Endodermal cell (in vitro differentiated cells): ENCODE measurements around the gene KRTAP9-4. TPM values are rescaled to one million over a fixed set of nuclear protein-coding genes. Genes with fewer than 3 reads are reported as not detected.
"Not testable (repeated sequence)": the region's sequence is repeated elsewhere in the genome, so short reads cannot be mapped to it uniquely, and the experiment has no call there.

Experiments
- DNase-seq: peaks from one replicate; pipeline ENCODE4 v3.0.0-alpha.2; 2017
- H3K27ac ChIP-seq: 2 replicates; pipeline ENCODE4 v1.5.1; 2013; ENCODE audit warnings: mild to moderate bottlenecking, low read depth, low read length, moderate library complexity
- H3K27me3 ChIP-seq: 2 replicates; pipeline ENCODE4 v1.6.1; 2013; ENCODE audit warnings: mild to moderate bottlenecking, low read length, moderate library complexity; ENCODE audit not compliant: insufficient read depth, control insufficient read depth, poor library complexity, severe bottlenecking
- H3K36me3 ChIP-seq: 2 replicates; pipeline ENCODE4 v1.7.0; 2013; ENCODE audit warnings: mild to moderate bottlenecking, low read length, moderate library complexity; ENCODE audit not compliant: control insufficient read depth, insufficient read depth
- H3K4me1 ChIP-seq: one replicate; pipeline ENCODE4 v1.7.0; 2013; ENCODE audit warnings: low read length; ENCODE audit not compliant: control insufficient read depth, insufficient read depth
- H3K4me3 ChIP-seq: 2 replicates; pipeline ENCODE4 v1.5.1; 2013; ENCODE audit warnings: mild to moderate bottlenecking, low read length, moderate library complexity
- H3K9ac ChIP-seq: 2 replicates; pipeline ENCODE4 v1.6.1; 2013; ENCODE audit warnings: mild to moderate bottlenecking, low read length, moderate library complexity; ENCODE audit not compliant: poor library complexity, severe bottlenecking; ENCODE audit errors: extremely low read depth
- H3K9me3 ChIP-seq: 2 replicates; pipeline ENCODE4 v1.6.1; 2013; ENCODE audit warnings: mild to moderate bottlenecking, low read length, moderate library complexity; ENCODE audit not compliant: control insufficient read depth
- H3K27ac Mint-ChIP-seq: 2 replicates; pipeline ENCODE4 v1.8.0; 2020; ENCODE audit warnings: mixed read lengths
- H3K27me3 Mint-ChIP-seq: 2 replicates; pipeline ENCODE4 v1.8.0; 2021; ENCODE audit warnings: mild to moderate bottlenecking, mixed read lengths; ENCODE audit not compliant: insufficient read depth
- H3K36me3 Mint-ChIP-seq: 2 replicates; pipeline ENCODE4 v1.8.0; 2020; ENCODE audit warnings: low read depth, mixed read lengths
- H3K4me1 Mint-ChIP-seq: 2 replicates; pipeline ENCODE4 v1.8.0; 2020; ENCODE audit warnings: mixed read lengths
- H3K4me3 Mint-ChIP-seq: 2 replicates; pipeline ENCODE4 v1.8.0; 2020; ENCODE audit warnings: mild to moderate bottlenecking, moderate library complexity, mixed read lengths
- H3K9me3 Mint-ChIP-seq: 2 replicates; pipeline ENCODE4 v1.8.0; 2020; ENCODE audit warnings: mild to moderate bottlenecking, mixed read lengths
- WGBS, 2 experiments: methylation state at CpG; one replicate each; pipeline versions ENCODE4 v1.1.5 to v1.1.7; 2013; ENCODE audit warnings: missing lambda C conversion rate in 2 of 2, mixed read lengths in 1 of 2; ENCODE audit not compliant: insufficient coverage in 1 of 2, insufficient read length in 1 of 2; 5-methylcytosine and 5-hydroxymethylcytosine counted together
- long read RNA-seq, 4 experiments: library from polyadenylated mRNA in 2 of 4; library from RNA in 1 of 4; library from capped mRNA in 1 of 4; stranded (forward) in 3 of 4; unstranded in 1 of 4; transcript quantifications; one replicate each; pipeline ENCODE4 v2.0.0, GENCODE V29; 2020 to 2021; ENCODE audit warnings: inconsistent platforms in 1 of 4
- polyA plus RNA-seq, 2 experiments: library from polyadenylated mRNA; stranded (reverse); fragments of 50-300 nt; gene quantifications; one replicate each; pipeline ENCODE4 v1.2.3, GENCODE V29; 2013
- total RNA-seq, 2 donors: library from RNA; stranded (reverse); fragmentation: NEBNext Ultra II Directional in 1 of 2; extraction: Animal tissue kit (Norgen Biotek cat#: 25700) in 1 of 2; gene quantifications; 2 replicates in 1 of 2; 3 replicates in 1 of 2; pipeline ENCODE4 v1.2.1, GENCODE V29; 2021
- TF ChIP-seq, protein P1 (sequence below): fragments of 200-600 bp; sonication (generic); conservative IDR thresholded peaks from 2 replicates; pipeline ENCODE4 v1.5.0; 2021; ENCODE audit warnings: antibody characterized with exemption, mild to moderate bottlenecking

KRTAP9-4 gene, protein sequence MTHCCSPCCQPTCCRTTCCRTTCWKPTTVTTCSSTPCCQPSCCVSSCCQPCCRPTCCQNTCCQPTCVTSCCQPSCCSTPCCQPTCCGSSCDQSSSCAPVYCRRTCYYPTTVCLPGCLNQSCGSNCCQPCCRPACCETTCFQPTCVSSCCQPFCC
- total RNA-seq: not detected
- not detected for polyA plus RNA-seq (2013, experiment 1 of 2)
- polyA plus RNA-seq (2013, experiment 2 of 2): not detected
- long read RNA-seq, experiment 1: 0 reads
- long read RNA-seq, experiment 2: 0 reads
- long read RNA-seq, experiment 3: 0 reads
- long read RNA-seq, experiment 4: 0 reads

DNA sequence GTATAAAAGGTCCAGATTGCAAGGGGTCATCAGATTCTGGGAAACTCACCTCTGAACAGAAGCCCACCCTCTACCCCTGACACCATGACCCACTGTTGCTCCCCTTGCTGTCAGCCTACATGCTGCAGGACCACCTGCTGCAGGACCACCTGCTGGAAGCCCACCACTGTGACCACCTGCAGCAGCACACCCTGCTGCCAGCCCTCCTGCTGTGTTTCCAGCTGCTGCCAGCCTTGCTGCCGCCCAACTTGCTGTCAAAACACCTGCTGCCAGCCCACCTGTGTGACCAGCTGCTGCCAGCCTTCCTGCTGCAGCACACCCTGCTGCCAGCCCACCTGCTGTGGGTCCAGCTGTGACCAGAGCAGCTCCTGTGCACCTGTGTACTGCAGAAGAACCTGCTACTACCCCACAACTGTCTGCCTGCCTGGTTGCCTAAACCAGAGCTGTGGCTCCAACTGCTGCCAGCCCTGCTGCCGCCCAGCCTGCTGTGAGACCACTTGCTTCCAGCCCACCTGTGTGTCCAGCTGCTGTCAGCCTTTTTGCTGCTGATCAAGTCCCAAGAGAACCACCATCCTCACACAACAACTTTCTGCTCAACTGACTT lies at the start of gene KRTAP9-4:
Gene KRTAP9-4 (plus strand): TSS at position 51 of the 604 bp plus-strand sequence. CDS start 34 bp downstream, at position 85.
- H3K36me3 ChIP-seq, H3K4me1 ChIP-seq, DNase-seq, H3K4me3 Mint-ChIP-seq, H3K27ac ChIP-seq, H3K27ac Mint-ChIP-seq, H3K4me1 Mint-ChIP-seq, H3K9me3 ChIP-seq, H3K9ac ChIP-seq, H3K4me3 ChIP-seq, H3K9me3 Mint-ChIP-seq, H3K36me3 Mint-ChIP-seq: not testable (repeated sequence)
- peaks cover 28% of the 10 kb centered on the region for H3K27me3 ChIP-seq
- WGBS, 2 experiments: 65% methylated on average over 2 of the region's 2 CpGs; no CpG with 5 or more reads in 1 of the 2 experiments
- H3K27me3 Mint-ChIP-seq: peaks cover 35% of the 10 kb centered on the region

DNA sequence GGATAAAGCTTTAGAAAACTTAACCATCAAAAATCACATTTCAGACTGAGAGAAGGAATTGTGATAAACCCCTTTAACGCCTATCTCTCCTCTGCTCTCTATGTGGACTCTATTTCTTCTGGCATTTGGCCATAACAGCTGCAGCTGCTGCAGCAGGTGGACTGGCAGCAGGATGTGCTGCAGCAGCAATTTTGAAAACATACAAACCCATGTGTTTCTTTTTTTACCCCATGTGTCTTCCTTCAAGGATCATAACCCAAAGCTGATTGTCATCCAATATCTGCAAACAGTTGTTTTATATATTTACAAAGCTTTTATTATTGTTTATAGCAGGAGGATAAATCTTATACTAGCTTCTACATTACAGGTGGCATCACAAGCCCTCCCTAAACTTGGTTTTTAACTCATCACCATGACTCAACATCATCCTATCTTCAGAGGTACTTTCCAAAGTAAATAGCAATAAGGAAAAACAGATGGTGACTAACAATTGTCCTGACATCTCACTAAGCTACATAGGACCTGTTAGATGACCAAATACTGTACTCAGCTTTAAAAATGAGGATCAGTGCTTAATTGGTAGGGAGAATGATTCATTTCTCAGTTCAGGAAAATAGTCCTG lies 37.5 kb upstream of the KRTAP9-4 start:
- Histone ChIP-seq H3K4me1 (no peaks in the 10 kb centered on the region), H3K4me3 (no peak overlapping the region), H3K9me3 (no peaks in the 10 kb centered on the region), H3K9ac (no peak overlapping the region), H3K36me3 (no peaks in the 10 kb centered on the region), H3K27ac (no peak overlapping the region), H3K27me3 (no peaks in the 10 kb centered on the region)
- H3K4me1 Mint-ChIP-seq: no peaks in the 10 kb centered on the region
- H3K27me3 Mint-ChIP-seq: peaks cover 5% of the 10 kb centered on the region
- H3K9me3 Mint-ChIP-seq: peaks cover 15% of the 10 kb centered on the region
- no peaks in the 10 kb centered on the region for H3K36me3 Mint-ChIP-seq
- no peak overlapping the region for H3K4me3 Mint-ChIP-seq
- DNase-seq: no peak
- H3K27ac Mint-ChIP-seq: no peak overlapping the region
- TF ChIP-seq, protein P1, sequence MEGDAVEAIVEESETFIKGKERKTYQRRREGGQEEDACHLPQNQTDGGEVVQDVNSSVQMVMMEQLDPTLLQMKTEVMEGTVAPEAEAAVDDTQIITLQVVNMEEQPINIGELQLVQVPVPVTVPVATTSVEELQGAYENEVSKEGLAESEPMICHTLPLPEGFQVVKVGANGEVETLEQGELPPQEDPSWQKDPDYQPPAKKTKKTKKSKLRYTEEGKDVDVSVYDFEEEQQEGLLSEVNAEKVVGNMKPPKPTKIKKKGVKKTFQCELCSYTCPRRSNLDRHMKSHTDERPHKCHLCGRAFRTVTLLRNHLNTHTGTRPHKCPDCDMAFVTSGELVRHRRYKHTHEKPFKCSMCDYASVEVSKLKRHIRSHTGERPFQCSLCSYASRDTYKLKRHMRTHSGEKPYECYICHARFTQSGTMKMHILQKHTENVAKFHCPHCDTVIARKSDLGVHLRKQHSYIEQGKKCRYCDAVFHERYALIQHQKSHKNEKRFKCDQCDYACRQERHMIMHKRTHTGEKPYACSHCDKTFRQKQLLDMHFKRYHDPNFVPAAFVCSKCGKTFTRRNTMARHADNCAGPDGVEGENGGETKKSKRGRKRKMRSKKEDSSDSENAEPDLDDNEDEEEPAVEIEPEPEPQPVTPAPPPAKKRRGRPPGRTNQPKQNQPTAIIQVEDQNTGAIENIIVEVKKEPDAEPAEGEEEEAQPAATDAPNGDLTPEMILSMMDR: no peak
- WGBS, 2 experiments: 70 to 83% methylated on average over 1 of the region's 1 CpG

DNA sequence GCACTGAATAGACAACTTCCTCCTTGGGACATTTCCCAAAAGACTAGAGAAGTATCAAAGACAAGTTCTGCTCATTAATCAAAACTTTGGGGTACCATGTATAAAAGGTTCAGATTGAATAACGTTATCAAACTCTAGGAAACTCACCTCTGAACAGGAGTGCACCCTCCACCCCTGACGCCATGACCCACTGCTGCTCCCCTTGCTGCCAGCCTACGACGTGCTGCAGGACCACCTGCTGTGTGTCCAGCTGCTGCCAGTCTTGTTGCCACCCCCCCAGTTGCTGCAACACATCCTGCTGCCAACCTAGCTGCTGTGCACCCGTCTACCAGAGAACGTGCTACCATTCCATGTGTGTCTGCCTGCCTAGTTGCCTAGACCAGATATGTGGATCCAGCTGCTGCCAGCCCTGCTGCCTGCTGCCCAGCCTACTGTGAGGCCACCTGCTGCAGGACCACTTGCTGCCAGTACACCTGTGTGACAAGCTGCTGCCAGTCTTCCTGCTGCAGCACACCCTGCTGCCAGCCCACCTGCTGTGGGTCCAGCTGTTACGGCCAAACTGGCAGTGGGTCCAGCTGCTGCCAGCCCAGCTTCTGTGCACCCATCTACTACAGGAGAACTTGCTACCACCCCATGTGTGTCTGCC lies 36.8 kb upstream of the KRTAP9-4 start:
- Mint-ChIP-seq H3K4me1 (no peaks in the 10 kb centered on the region), H3K27me3 (peaks cover 5% of the 10 kb centered on the region), H3K4me3 (no peak overlapping the region), H3K9me3 (peaks cover 10% of the 10 kb centered on the region), H3K27ac (no peak overlapping the region), H3K36me3 (no peaks in the 10 kb centered on the region)
- TF ChIP-seq, protein P1: no peak
- H3K36me3 ChIP-seq: no peaks in the 10 kb centered on the region
- no peak overlapping the region for H3K27ac ChIP-seq
- no peak overlapping the region for H3K9ac ChIP-seq
- no peak overlapping the region for H3K4me3 ChIP-seq
- H3K9me3 ChIP-seq: no peaks in the 10 kb centered on the region
- H3K27me3 ChIP-seq: no peaks in the 10 kb centered on the region
- no peak for DNase-seq
- no peaks in the 10 kb centered on the region for H3K4me1 ChIP-seq
- 82 to 86% methylated on average over 5 to 7 of the region's 7 CpGs for WGBS, 2 experiments
